Measurements from ENCODE around the gene IRF6. TPM values are rescaled to one million over a fixed set of nuclear protein-coding genes. Genes with fewer than 3 reads are reported as not detected.

The IRF6 gene
- total and polyA plus RNA-seq, 2 of the 8 experiments (the other 6 are each of a cell fraction or from before 2014, with no cell fraction given): 9.6 to 13.4 TPM

GRCh38 chr1:209749205-209749604, 56.7 kb downstream of the IRF6 start:
- H3K79me2 ChIP-seq (ENCODE audit: control insufficient read depth in 1 of 2, insufficient read depth in 2 of 2, low read length in 2 of 2): no peaks in the 10 kb centered on the region
- no peak overlapping the region for H3K4me3 ChIP-seq (ENCODE audit: extremely low read depth in 1 of 4, insufficient read depth in 2 of 4, low read depth in 3 of 4, low read length in 4 of 4)
- peaks cover 0 to 11% (median 0%) of the 10 kb centered on the region in 4 experiments; a peak in 1 of 7 replicates for H3K4me1 ChIP-seq (replicated peaks in 1 of 4; ENCODE audit: control insufficient read depth in 3 of 4, insufficient read depth in 4 of 4, low read length in 3 of 4)
- peaks cover 0 to 4% (median 0%) of the 10 kb centered on the region in 4 experiments; a peak in 1 of 7 replicates for H3K27me3 ChIP-seq (replicated peaks in 1 of 4; ENCODE audit: control insufficient read depth in 3 of 4, extremely low read depth in 1 of 4, insufficient read depth in 3 of 4, low read length in 3 of 4)
- no peak overlapping the region for H3K56ac ChIP-seq (replicated peaks; ENCODE audit: insufficient read length, low read depth, low read length)
- no peak overlapping the region for H2BK12ac ChIP-seq (ENCODE audit: low read depth, low read length)
- H3K9me3 ChIP-seq (ENCODE audit: insufficient read depth in 2 of 2, low read depth in 1 of 2, low read length in 1 of 2): no peaks in the 10 kb centered on the region
- H2AK5ac ChIP-seq (ENCODE audit: low read depth, low read length): no peak overlapping the region
- H3K36me3 ChIP-seq (ENCODE audit: control insufficient read depth in 2 of 4, insufficient read depth in 4 of 4, low read length in 3 of 4): no peaks in the 10 kb centered on the region
- no peak overlapping the region for H3K27ac ChIP-seq (ENCODE audit: low read depth, low read length)
- no peak overlapping the region for H2BK20ac ChIP-seq (ENCODE audit: low read length)
- no peak overlapping the region for H2BK15ac ChIP-seq (ENCODE audit: low read length)
- CTCF ChIA-PET (ENCODE audit: partially characterized antibody): interaction anchor here (0.7 to 4.0 kb wide), 22 partner anchors 10 to 550 kb away, joined by 3 to 22 read pairs (median 6); no protein-coding TSS in a partner anchor
- no peak overlapping the region for H4K5ac ChIP-seq (ENCODE audit: insufficient read length, low read depth, low read length)
- H3K9ac ChIP-seq (replicated peaks in 1 of 4; ENCODE audit: extremely low read depth in 1 of 4, low read depth in 3 of 4, low read length in 3 of 4): no peak overlapping the region
- FAIRE-seq (no peak), DNase-seq (ENCODE audit: low read depth in 1 of 2, low spot score in 2 of 2) (no peak)
- POLR2A ChIA-PET (ENCODE audit: partially characterized antibody): no interaction called here
- no peak overlapping the region for H4K91ac ChIP-seq (replicated peaks; ENCODE audit: insufficient read length, low read length)
- H3K14ac ChIP-seq (ENCODE audit: insufficient read length): no peak overlapping the region
- no peak overlapping the region for H2AFZ ChIP-seq (ENCODE audit: low read length)
- WGBS, 2 experiments (ENCODE audit: extremely low coverage in 1 of 2, insufficient coverage in 1 of 2, insufficient read length in 1 of 2, insufficient replicate concordance in 2 of 2, low coverage in 1 of 2, low lambda C conversion rate in 2 of 2, missing lambda C conversion rate in 1 of 2): 74% methylated on average over 2 of the region's 2 CpGs; no CpG with 5 or more reads in 1 of the 2 experiments
- no peaks in the 10 kb centered on the region for H3K23me2 ChIP-seq (ENCODE audit: low read depth, low read length)
- no peak overlapping the region for H2BK120ac ChIP-seq (replicated peaks; ENCODE audit: low read depth, low read length)
- H3K18ac ChIP-seq (ENCODE audit: extremely low read depth, low read length): no peak overlapping the region
- H4K8ac ChIP-seq (ENCODE audit: extremely low read depth, insufficient read depth, low read length): no peak overlapping the region
- no peak overlapping the region for H3K23ac ChIP-seq (ENCODE audit: insufficient read length)
- no peaks in the 10 kb centered on the region for H4K20me1 ChIP-seq (replicated peaks in 1 of 2; ENCODE audit: control insufficient read depth in 1 of 2, insufficient read depth in 2 of 2, low read length in 2 of 2)
- no peak overlapping the region for H3K4ac ChIP-seq (replicated peaks; ENCODE audit: insufficient read length, low read depth, low read length)
- no peak overlapping the region for H3K4me2 ChIP-seq (ENCODE audit: insufficient read depth in 1 of 2, low read depth in 2 of 2, low read length in 2 of 2)
- no peak overlapping the region for H2BK5ac ChIP-seq (ENCODE audit: low read depth, low read length)
- H3K79me1 ChIP-seq (ENCODE audit: low read depth, low read length): no peaks in the 10 kb centered on the region
- TF ChIP-seq SIX5 (IDR thresholded peaks at IDR 0.05; ENCODE audit: low read depth, low read length) (no peak), ATF2 (IDR thresholded peaks at IDR 0.05; ENCODE audit: low read length) (no peak), BACH1 (IDR thresholded peaks at IDR 0.05; ENCODE audit: low read length) (no peak), TCF12 (IDR thresholded peaks at IDR 0.05; ENCODE audit: low read depth, low read length) (no peak), SIN3A (conservative IDR thresholded peaks at IDR 0.05 in 1 of 2, IDR thresholded peaks at IDR 0.05 in 1 of 2; ENCODE audit: low read depth in 1 of 2, low read length in 2 of 2) (no peak), USF2 (IDR thresholded peaks at IDR 0.05; ENCODE audit: low read length) (no peak), EGR1 (IDR thresholded peaks at IDR 0.05; ENCODE audit: borderline replicate concordance, low read depth, low read length) (no peak), RAD21 (IDR thresholded peaks at IDR 0.05 in 1 of 2, conservative IDR thresholded peaks at IDR 0.05 in 1 of 2; ENCODE audit: low read depth in 2 of 2, low read length in 2 of 2) (no peak), CBX5 (IDR thresholded peaks at IDR 0.05; ENCODE audit: low read depth, low read length) (no peak), KDM5A (IDR thresholded peaks at IDR 0.05; ENCODE audit: low read length) (no peak), SP1 (IDR thresholded peaks at IDR 0.05; ENCODE audit: low read depth, low read length) (no peak), SUZ12 (IDR thresholded peaks at IDR 0.05; ENCODE audit: low read length) (no peak)

Data from H1 (cell line).